Measurements from ENCODE around the gene EPPIN.
"Not testable (repeated sequence)": the region's sequence is repeated elsewhere in the genome, so short reads cannot be mapped to it uniquely, and the experiment has no call there.

The EPPIN gene

DNA sequence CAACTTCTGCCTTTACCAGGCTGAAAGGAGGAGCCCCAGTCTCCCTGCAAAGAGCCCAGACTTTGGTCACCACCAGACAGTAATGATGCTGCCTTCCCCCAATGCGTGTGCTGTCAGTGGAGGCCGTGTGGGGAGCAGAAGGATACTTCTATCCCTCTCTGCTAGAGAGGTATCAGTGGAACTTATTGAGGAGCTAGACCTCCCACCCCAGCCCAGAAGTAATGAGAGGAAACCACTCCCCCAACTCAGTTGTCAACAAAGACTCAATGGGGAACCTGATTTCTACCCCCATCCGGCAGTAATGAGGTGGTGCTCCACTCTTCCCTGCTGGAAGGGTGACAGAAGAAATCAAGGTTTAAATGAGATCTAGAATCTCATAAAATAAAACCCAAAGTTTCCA, 36.3 kb upstream of the EPPIN start:
- POLR2A ChIA-PET = no interaction called here
- CTCF ChIA-PET = interaction anchor here (0.8 kb wide), 1 partner anchor 188 kb away, joined by 3 read pairs; no protein-coding TSS in a partner anchor

DNA sequence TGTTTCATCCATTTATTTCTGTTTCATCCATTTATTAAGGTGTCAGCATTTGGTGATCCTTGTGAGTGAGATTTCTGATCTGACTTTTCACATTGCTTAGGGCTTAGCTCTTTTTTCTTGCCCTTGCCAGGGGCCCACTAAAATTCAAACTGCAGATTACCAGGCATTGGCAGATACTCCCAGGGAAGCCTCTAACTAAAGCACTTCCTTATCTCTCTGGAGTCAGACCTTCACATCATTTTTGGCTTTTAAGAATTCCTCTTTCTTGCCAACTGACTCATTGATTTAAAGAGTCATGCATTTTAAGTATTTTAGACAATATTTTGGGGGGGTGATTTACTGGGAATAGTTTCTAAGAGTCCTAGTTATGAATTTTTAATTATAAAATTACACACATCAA, 34.5 kb upstream of the EPPIN start:
- DNase-seq (ENCODE audit: low read depth, low spot score) = no peak
- no peak overlapping the region for H3K4me3 ChIP-seq (ENCODE audit: low read depth, low read length)
- TF ChIP-seq, protein P1, sequence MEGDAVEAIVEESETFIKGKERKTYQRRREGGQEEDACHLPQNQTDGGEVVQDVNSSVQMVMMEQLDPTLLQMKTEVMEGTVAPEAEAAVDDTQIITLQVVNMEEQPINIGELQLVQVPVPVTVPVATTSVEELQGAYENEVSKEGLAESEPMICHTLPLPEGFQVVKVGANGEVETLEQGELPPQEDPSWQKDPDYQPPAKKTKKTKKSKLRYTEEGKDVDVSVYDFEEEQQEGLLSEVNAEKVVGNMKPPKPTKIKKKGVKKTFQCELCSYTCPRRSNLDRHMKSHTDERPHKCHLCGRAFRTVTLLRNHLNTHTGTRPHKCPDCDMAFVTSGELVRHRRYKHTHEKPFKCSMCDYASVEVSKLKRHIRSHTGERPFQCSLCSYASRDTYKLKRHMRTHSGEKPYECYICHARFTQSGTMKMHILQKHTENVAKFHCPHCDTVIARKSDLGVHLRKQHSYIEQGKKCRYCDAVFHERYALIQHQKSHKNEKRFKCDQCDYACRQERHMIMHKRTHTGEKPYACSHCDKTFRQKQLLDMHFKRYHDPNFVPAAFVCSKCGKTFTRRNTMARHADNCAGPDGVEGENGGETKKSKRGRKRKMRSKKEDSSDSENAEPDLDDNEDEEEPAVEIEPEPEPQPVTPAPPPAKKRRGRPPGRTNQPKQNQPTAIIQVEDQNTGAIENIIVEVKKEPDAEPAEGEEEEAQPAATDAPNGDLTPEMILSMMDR (IDR thresholded peaks at IDR 0.05; ENCODE audit: insufficient read depth, low read length, missing control alignments) = no peak
- POLR2A ChIA-PET = no interaction called here
- CTCF ChIA-PET = no interaction called here

More for the DNA sequence above, 36.3 kb upstream of the EPPIN start:
- TF ChIP-seq, protein P1 (IDR thresholded peaks at IDR 0.05; ENCODE audit: insufficient read depth, low read length, missing control alignments) = no peak
- DNase-seq (ENCODE audit: low read depth, low spot score) = no peak
- no peak overlapping the region for H3K4me3 ChIP-seq (ENCODE audit: low read depth, low read length)

DNA sequence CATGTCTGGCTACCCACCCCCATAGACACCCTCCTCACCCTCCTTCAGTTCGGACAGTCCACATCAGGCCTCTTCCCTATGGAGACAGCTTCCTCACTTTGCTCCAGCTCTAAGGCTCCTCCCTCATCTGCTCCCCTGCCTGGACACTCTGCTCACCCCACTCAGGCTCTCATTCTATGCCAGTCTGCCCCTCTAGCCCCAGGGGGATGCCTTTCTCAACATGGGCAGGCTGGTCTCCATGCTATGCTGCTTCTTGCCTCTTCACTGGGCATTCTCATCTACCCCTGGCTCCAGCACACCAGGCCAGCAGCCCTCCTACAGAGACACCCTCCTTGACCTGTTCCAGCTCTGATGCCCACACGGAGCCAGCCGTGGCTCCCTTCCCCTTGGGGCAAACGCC, 32.0 kb upstream of the EPPIN start, which contains the start of gene WFDC8:
Gene WFDC8 (minus strand): TSS at position 101 of the 400 bp plus-strand sequence. CDS start 37 bp downstream, at position 64.
- H3K4me3 ChIP-seq (ENCODE audit: low read depth, low read length) = no peak within 1 kb of the TSS
- ChIA-PET CTCF (interaction anchor here (1.3 to 3.4 kb wide), 3 partner anchors 13 to 191 kb away, joined by 4 to 13 read pairs (median 5); no protein-coding TSS in a partner anchor), POLR2A (no interaction called here)
- no peak for DNase-seq (ENCODE audit: low read depth, low spot score)
- TF ChIP-seq, protein P1 (IDR thresholded peaks at IDR 0.05; ENCODE audit: insufficient read depth, low read length, missing control alignments) = no peak

DNA sequence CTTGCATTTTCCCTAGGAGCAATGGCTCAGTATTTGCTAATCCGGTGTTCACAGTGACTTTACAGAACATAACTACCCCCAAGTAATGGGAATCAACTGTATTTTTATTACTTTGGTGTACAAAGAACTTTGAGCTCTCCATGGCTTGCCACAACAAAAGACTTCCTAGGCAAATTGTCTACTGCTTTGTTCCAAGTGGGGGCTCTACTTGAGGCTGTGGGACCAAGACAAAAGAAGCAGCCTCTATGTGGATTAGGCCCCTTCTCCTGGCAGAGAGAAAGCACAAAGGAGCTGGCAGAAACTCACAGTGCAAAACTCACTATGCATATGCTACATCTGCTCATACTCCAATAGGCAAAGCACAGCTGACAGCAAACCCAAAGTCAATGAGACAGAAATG, 31.0 kb upstream of the EPPIN start:
- no peak overlapping the region for H3K4me3 ChIP-seq (ENCODE audit: low read depth, low read length)
- DNase-seq (ENCODE audit: low read depth, low spot score) = no peak
- POLR2A ChIA-PET = no interaction called here
- TF ChIP-seq, protein P1 (IDR thresholded peaks at IDR 0.05; ENCODE audit: insufficient read depth, low read length, missing control alignments) = no peak
- CTCF ChIA-PET = interaction anchor here (3.4 kb wide), 1 partner anchor 192 kb away, joined by 13 read pairs; no protein-coding TSS in a partner anchor

DNA sequence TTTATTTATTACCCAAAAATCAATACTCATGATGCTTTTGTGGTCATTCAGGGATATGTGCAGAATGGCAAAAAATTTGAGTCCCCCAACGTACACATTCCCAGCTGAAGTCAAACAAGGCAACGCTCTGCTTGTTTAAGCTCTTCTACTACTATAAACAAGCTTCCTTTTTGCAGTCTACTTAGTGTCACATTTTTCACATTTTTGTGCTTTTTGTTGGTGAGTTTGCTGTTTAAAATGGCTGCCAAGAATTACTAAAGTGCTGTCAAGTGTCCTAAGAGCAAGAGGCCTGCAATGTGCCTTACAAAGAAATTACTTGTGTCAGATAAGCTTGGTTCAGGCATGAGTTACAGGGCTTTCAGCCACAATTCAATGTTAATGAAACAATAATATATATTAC, 29.8 kb upstream of the EPPIN start:
- TF ChIP-seq, protein P1 (IDR thresholded peaks at IDR 0.05; ENCODE audit: insufficient read depth, low read length, missing control alignments) = no peak
- no peak overlapping the region for H3K4me3 ChIP-seq (ENCODE audit: low read depth, low read length)
- POLR2A ChIA-PET = no interaction called here
- peak; percentile 37 for DNase-seq (ENCODE audit: low read depth, low spot score)
- CTCF ChIA-PET = no interaction called here

DNA sequence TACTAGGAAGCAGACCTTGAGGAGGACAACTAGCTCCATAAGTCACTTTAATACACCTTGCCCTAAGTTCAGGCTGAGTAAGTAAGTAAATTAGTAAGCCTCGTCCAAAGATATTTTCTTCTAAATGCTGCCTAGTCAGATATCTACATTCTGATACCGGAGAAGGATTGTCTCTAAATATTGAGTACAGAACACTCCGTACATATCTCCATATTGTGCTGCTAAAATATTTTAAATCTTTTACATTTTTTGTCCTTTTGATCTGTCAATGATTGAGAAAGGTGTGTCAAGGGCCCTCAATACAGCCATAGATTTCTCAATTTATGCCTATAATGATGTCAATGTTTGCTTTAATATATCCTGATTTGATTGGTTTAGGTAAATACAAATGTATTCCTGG, 28.7 kb upstream of the EPPIN start:
- no peak overlapping the region for H3K4me3 ChIP-seq (ENCODE audit: low read depth, low read length)
- TF ChIP-seq, protein P1 (IDR thresholded peaks at IDR 0.05; ENCODE audit: insufficient read depth, low read length, missing control alignments) = no peak
- CTCF ChIA-PET = interaction anchor here (1.3 kb wide), 1 partner anchor 195 kb away, joined by 4 read pairs; no protein-coding TSS in a partner anchor
- POLR2A ChIA-PET = no interaction called here
- no peak for DNase-seq (ENCODE audit: low read depth, low spot score)

DNA sequence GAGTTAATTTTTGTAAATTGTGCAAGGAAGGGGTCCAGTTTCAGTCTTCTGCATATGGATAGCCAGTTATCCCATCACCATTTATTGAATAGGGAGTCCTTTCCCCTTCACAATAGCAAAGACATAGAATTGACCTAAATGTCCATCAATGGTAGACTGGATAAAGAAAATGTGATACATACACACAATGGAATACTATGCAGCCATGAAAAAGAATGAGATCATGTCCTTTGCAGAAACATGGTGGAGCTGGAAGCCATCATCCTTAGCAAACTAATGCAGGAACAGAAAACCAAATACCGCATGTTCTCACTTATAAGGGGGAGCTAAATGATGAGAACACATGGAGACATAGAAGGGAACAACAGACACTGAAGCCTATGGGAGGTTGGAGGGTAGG, 22.4 kb upstream of the EPPIN start:
- DNase-seq (ENCODE audit: low read depth, low spot score); POLR2A ChIA-PET; CTCF ChIA-PET; H3K4me3 ChIP-seq (ENCODE audit: low read depth, low read length): not testable (repeated sequence)
